HL-60 (cell line): ENCODE data around the gene BPIFB3.

Experiments used
- CTCF ChIP-seq: IDR thresholded peaks from one replicate; pipeline ENCODE4 v1.5.1; 2011; ENCODE audit warnings: low read length, control low read depth, inconsistent platforms; ENCODE audit not compliant: insufficient read depth
- GABPA ChIP-seq: IDR thresholded peaks from 2 replicates; pipeline ENCODE4 v1.6.1; 2012; ENCODE audit warnings: low read depth
- SPI1 ChIP-seq: IDR thresholded peaks from 2 replicates; pipeline ENCODE4 v1.6.1; 2012; ENCODE audit warnings: low read depth, mild to moderate bottlenecking, borderline replicate concordance

GRCh38 chr20:33112547-33113386, 59.1 kb downstream of the BPIFB3 start:
- no peak for TF ChIP-seq SPI1
- TF ChIP-seq CTCF = no peak
- no peak for TF ChIP-seq GABPA
